Measurements from ENCODE around the gene FHAD1.
"Not testable (repeated sequence)": the region's sequence is repeated elsewhere in the genome, so short reads cannot be mapped to it uniquely, and the experiment has no call there.

The FHAD1 gene

DNA sequence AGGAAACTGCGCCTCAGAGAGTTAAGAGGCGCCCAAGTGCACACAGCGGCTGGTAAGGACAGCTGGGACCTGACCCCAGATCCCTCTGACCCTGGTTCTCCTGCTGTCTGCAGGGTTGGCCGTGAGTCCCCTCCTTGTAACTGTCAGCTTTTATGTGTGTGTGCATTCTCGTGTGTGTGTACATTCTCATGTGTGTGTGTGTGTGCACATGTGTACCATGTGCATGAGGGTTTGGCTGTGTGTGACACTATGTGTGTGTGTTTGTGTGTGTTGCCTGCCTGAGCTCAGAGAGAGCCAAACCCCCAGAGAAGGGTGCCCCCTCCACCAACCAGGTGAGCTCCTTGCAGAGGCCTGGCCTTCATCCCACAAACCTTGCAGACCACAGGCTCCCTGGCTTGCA is 136.8 kb downstream of the FHAD1 start:
- no peak overlapping the region for H3K4me3 ChIP-seq (ENCODE audit: low read depth, low read length)
- TF ChIP-seq, protein P1, sequence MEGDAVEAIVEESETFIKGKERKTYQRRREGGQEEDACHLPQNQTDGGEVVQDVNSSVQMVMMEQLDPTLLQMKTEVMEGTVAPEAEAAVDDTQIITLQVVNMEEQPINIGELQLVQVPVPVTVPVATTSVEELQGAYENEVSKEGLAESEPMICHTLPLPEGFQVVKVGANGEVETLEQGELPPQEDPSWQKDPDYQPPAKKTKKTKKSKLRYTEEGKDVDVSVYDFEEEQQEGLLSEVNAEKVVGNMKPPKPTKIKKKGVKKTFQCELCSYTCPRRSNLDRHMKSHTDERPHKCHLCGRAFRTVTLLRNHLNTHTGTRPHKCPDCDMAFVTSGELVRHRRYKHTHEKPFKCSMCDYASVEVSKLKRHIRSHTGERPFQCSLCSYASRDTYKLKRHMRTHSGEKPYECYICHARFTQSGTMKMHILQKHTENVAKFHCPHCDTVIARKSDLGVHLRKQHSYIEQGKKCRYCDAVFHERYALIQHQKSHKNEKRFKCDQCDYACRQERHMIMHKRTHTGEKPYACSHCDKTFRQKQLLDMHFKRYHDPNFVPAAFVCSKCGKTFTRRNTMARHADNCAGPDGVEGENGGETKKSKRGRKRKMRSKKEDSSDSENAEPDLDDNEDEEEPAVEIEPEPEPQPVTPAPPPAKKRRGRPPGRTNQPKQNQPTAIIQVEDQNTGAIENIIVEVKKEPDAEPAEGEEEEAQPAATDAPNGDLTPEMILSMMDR (IDR thresholded peaks at IDR 0.05; ENCODE audit: control insufficient read depth, extremely low read depth, insufficient read depth) = no peak

DNA sequence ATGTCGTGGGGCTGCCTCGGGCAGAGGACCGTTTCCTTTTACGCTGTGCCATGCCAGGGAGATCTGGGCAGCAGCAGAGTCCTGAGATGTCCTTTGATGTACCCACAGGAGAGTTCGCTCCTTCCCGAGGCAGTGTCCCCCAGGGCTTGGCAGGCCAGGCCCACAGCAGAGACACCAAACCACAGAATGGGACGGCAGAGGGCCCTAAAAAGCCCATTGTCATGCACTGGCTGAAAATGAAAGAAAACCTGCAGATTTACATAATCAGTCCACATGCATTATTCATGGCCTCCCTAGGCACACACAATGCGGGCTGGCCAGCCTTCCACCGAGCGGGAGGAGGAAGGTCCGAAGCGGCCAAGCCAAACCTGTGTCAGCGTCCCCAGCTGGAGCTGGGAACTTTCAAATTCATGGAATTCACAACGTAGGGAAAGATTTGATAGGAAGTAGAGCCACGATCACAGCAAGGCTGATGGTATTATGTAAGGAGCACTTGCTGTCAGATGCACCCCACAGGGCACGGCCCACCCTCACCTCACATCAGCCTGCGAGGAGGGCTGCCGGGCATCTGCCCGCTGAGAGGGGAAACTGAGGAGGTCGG is 137.4 kb downstream of the FHAD1 start:
- no peak for DNase-seq (ENCODE audit: low read depth)
- H3K4me3 ChIP-seq (ENCODE audit: low read depth, low read length) = no peak overlapping the region
- TF ChIP-seq, protein P1 (IDR thresholded peaks at IDR 0.05; ENCODE audit: control insufficient read depth, extremely low read depth, insufficient read depth) = no peak

More for the DNA sequence above, 136.8 kb downstream of the FHAD1 start:
- DNase-seq (ENCODE audit: low read depth) = no peak

DNA sequence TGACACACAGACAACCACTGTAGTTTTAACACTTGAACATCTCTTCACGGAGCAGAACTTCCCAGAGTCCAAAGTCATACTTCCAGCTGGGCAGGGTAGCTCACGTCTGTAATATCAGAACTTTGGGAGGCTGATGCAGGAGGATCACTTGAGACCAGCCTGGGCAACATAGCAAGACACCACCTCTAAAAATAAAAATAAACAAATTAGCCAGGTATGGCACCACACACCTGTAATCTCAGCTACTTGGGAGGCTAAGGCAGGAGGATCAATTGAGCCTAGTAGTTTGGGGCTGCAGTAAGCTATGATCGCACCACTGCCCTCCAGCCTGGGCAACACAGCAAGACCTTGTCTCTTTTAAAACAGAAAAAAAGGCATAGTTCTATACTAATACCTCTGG is 138.4 kb downstream of the FHAD1 start:
- TF ChIP-seq, protein P1 (IDR thresholded peaks at IDR 0.05; ENCODE audit: control insufficient read depth, extremely low read depth, insufficient read depth) = no peak
- no peak overlapping the region for H3K4me3 ChIP-seq (ENCODE audit: low read depth, low read length)
- DNase-seq (ENCODE audit: low read depth) = no peak

DNA sequence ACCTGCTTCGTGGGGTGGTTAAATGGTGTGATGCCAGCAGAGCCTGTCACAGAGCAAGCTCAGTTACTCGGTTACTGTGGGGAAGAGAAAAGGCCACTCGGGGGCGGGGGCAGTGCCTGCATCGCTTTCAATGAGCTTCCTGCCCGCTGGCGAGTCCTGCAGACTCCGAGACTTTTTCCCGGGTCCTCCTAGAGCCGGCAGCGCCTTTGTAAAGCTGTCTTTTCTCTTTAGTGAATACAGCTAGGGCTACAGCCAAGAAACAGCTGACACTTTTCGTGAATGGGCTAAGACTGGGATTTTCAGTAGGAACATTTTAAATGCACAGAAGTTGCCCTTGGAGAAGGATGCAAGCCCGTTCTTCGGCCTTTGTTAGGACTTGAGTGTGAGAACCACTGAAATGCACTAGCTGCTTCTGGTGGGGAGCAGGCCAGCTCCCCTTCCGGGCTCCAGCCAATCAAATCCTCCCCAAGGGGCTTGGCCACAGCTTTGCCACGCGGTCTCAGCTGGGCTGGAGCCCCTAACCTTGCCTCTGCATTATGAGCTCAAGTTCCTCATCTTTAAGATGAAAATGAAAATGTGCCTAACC is 139.2 kb downstream of the FHAD1 start:
- no peak for DNase-seq (ENCODE audit: low read depth)
- no peak overlapping the region for H3K4me3 ChIP-seq (ENCODE audit: low read depth, low read length)
- TF ChIP-seq, protein P1 (IDR thresholded peaks at IDR 0.05; ENCODE audit: control insufficient read depth, extremely low read depth, insufficient read depth) = no peak

DNA sequence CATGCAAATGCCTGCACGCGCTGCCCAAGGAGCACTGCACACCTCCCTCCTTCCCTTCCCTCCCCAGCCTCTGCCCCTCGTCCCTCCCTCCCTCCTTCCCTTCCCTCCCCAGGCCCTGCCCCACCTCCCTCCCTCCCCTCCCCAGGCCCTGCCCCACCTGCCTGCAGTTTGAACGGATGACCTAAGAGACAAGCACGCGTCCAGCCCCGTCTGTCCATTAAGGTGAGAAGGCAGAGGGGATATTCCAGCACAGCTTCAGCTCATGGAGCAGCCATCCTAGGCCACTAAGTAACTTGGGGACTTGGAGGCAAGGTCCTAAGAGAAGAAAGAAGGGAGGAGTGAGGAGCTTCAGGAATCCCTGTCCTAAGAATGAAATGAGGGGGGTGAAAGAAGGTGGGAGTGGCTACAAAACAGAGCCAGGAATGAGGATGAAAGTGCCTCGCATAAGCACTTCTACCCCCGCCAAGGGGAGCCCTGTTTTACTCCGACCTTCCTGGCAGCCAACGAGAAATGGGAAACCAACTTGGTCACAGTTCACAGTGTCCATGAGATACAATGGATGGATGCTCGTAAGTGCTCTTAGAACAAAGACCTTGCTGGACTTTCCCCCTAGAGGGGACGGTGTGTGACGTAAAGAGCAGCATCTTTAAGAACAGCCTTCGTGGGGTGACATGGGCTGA is 141.3 kb downstream of the FHAD1 start:
- TF ChIP-seq, protein P1 (IDR thresholded peaks at IDR 0.05; ENCODE audit: control insufficient read depth, extremely low read depth, insufficient read depth) = no peak
- no peak for DNase-seq (ENCODE audit: low read depth)
- no peak overlapping the region for H3K4me3 ChIP-seq (ENCODE audit: low read depth, low read length)

DNA sequence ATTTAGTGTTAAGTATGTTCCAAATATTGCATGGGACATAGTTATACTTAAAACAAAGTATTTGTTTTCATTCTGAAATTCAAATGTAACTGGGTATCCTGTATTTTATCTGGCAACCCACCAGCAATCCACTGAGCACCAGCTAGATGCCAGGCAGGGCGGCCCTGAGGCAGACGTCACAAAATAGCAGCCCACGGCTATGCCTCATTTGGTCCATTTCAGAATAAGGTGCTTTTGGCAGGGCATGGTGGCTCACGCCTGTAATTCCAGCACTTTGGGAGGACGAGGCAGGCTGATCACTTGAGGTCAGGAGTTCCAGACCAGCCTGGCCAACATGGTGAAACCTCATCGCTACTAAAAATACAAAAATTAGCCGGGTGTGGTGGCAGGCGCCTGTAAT is 142.8 kb downstream of the FHAD1 start:
- not testable (repeated sequence) for DNase-seq (ENCODE audit: low read depth); H3K4me3 ChIP-seq (ENCODE audit: low read depth, low read length)

DNA sequence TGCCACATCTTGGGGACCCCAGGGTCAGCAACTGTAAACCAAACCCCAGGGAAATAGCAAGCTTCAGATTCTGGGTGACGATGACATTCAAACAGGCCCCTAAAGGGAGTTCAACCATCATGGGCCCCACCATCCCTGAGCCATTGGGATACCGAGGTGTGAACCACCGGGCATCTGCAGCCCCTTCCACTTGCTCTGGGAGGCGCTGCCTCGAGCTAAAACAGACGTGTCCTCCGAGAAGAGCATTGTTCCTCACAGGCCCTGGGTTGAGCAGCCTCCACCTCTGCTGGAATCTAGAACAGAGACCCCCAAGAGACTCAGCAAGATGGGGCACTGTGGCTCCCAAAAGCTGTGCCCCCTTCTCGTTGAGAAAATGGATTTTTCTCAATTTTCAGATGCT is 143.6 kb downstream of the FHAD1 start:
- TF ChIP-seq, protein P1 (IDR thresholded peaks at IDR 0.05; ENCODE audit: control insufficient read depth, extremely low read depth, insufficient read depth) = no peak
- DNase-seq (ENCODE audit: low read depth) = no peak
- no peak overlapping the region for H3K4me3 ChIP-seq (ENCODE audit: low read depth, low read length)
